GM19023 (cell line): Measurements from ENCODE around the gene AGPAT2.

Experiments
- ATAC-seq: cut with Tn5 transposase; IDR thresholded peaks from one replicate; pipeline ENCODE4 v1.9.1; 2021; ENCODE audit warnings: mild to moderate bottlenecking, moderate library complexity; ENCODE audit not compliant: unreplicated experiment

Gene AGPAT2

DNA sequence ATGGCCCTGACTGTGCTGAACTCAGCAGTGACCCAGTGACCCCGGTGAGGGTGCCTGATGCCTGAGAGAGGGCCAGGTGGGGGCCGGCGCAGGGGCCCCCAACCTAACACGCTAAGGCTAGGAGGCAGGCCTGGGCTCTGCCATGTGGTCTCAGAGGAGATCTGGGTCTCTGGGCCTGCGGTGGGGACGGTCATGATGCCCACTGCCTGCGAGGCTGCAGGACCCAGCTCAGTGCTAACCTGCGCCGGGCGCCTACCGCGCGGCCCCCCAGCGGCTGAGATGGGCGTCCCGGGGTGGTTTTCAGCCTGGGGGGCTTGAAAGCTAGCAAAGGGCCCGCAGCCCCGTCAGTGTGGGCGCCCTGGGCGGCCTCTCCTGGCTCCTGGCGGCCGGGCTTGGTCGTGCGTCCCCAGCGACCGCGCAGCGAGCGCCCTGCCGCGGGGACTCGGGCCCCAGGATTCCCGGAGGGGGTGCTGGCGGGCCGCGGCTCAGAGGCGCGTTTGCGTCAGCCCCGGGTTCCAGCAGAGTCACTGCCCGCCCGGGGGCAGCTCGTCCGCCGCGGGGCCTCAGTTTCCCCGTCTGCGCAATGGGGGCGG lies 22.1 kb downstream of the AGPAT2 start:
- no peak for ATAC-seq

DNA sequence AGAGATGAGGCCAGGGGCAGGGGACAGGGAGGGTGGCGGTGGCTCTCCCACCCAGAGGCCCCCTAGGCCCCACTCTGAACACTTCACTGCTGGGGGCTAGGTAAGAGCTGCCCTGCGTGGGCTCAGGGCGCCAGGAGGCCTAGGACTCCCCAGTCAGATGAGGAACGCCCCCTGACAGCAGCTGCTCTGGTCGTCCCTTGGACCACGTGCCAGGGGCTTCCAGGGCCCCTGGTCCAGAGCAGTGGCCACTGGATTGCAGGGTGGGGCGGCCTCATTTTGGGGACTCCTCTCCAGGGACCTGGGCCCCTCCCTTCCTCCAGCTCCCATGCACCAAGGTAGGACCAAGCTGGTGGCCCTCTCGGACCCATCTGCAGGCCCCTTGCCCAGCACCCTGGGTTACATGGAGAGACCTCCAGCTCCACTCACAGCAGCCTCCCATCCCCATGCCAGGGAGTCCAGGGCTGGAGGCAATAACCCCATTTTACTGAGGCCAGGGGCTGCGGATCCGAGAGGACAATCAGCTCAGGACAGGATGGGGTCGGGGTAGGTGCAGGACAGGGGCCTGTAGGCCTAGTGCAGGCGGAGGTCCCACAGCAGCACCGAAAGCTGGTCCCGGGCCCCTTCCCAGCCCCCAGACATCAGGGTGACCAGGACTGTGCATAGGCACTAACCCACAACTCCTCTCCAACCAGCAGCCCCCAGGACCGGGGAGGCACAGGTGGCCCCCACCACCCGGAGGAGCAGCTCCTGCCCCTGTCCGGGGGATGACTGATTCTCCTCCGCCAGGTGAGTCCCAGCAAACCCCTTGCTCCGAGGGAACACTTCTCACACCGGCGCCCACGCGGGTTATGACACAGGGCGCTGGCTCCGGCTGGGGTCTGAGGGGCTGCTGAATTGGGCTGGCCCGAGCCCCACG lies 23.0 kb downstream of the AGPAT2 start:
- no peak for ATAC-seq

DNA sequence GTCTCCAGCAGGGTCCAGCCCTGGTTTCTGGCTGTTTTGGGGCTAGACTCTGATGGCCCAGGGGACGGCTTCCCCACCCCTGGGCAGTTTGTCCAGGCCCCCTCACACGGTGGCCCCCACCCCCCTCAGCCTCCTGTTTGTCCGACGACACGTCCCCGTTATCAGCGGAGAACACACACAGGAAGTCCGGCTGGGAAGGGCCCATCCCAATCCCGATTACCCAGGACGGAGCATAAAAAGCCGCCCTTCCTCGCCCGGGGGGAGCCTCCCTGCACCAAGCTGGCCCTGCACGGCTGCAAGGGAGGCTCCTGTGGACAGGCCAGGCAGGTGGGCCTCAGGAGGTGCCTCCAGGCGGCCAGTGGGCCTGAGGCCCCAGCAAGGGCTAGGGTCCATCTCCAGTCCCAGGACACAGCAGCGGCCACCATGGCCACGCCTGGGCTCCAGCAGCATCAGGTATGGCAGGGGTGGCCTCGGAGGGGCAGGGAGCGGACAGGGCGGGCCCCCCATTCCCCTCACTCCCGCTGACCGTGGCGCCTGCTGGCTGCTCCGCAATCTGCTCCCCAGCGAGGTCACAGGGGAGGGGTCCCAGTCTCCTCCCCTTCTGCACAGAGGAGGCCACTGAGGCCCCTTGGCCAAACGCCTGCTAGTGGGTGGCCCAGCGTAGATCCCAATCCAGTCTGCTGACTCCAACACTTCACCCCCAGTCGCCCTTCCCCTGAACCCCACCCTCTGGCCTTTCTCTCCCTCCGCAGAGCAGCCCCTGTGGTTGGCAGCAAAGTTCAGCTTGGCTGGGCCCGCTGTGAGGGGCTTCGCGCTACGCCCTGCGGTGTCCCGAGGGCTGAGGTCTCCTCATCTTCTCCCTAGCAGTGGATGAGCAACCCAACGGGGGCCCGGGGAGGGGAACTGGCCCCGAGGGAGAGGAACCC lies 24.3 kb downstream of the AGPAT2 start, which contains the start of gene EGFL7:
Gene EGFL7 (plus strand): TSS at position 261 of the 926 bp plus-strand sequence. CDS start 5,367 bp downstream, outside the sequence.
- ATAC-seq: no peak

DNA sequence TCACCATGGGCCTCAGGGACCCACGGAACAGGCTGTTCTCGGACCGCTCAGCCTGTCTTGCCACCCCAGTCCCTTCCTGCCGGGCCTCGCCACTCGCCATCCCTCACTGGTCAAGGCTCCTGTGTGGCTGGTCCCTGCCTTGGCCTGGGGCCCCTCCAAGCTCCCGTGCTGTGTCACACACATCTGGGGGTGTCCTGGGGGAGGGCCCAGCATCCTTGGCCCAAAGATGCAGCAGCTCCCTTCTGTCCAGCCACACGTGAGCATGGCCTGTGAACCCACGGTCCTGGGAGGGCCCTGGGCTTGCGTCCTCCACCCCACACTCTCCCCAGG lies 25.0 kb downstream of the AGPAT2 start:
- ATAC-seq: no peak

DNA sequence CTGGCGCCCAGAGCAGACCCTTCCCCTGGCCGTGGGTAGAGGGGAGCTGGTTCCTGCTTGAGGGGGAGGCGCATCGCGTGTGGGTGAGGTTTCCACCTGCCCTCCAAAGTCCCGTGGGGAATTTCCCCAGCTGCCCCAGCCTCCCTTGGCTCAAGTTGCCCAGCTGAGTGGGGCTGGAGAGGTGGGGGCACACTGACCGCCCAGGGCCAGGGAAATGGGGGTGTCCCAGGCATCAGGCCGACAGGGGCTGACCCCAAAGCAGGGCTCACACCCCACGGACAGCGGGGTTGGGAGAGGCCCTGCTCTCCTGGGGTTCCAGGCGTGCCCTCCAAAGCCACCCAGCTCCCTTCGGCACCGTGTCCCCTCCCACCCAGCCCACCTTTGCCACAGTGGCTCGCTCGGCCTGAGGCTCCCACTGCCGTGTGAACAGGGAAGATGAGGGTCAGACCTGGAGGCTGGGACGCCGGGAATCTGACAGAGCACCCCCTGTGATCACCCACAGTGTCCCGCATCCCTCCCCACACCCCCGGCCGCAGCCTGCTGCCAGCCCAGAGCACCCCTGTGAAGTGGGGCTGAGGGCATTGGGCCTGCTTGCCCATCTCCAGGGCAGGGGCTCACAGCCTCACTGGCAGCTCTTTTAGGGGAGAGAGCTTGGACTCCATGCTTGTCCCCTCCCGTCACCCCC lies 25.5 kb downstream of the AGPAT2 start:
- ATAC-seq: no peak

DNA sequence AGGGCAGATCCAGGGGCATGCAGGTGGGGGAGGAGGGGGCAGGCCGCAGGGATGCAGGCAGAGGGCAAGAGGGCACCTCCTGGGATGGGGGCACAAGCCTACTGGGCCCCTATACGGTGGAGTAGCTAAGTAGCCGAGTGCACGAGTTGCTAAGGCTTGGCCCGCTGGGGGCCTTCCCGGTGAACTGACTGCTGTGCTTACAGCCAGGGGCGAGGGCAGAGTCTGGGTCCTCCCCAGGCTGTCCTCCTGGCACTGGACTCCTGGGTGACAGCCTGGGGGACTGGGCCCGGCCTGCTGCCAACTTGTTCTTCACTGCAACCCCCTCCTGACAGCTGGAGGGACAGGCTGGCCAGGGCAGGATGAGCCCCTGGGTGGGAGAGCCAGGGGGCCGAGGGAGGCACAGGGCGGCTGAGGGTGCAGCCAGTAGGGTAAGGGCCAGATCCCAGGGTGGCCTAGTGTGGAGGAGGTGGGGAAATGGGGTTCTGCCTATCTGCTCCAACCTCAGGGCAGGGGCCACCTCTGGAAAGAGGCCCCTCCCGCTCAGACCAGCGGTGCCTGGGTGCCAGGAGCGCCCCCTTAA lies 26.2 kb downstream of the AGPAT2 start:
- no peak for ATAC-seq

DNA sequence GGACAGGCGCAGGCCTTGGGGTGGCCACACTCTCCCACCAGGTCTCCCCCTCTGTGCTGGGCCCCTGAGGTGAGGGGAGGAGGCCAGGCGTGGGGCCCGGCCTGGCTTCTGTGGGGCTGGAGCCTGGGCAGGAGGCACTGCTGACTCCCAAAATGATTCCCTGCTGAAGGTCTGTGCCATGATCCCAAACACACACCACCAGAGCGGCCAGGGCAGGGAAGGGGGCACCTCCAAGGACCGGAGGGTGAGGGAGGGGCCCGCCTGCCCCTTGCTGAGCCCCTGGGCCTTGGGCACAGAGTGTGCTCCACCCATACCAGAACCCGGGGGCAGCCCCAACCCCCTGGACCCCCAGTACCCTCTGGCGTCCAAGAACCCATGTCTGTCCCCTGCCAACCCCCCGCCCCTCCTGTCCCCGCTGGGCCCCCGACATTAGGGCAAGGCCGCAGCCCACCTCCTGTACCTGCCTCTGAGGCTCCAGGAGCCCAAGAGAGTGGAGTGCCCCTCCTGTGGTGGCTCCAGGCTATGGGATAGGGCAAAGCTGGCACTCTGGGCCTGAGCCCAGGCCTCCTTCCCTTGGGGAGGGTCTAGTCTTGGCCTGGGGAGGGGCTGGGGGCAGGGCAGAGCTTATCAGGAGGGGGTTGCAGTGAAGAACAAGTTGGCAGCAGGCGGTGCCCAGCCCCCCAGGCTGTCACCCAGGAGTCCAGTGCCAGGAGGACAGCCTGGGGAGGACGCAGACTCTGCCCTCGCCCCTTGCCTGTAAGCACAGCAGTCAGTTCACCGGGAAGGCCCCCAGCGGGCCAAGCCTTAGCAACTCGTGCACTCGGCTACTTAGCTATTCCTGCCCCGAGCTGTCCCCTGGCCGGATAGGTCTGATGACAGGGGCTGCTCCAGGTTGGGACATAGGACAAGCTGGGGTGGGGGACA lies 27.1 kb downstream of the AGPAT2 start:
- ATAC-seq: no peak

DNA sequence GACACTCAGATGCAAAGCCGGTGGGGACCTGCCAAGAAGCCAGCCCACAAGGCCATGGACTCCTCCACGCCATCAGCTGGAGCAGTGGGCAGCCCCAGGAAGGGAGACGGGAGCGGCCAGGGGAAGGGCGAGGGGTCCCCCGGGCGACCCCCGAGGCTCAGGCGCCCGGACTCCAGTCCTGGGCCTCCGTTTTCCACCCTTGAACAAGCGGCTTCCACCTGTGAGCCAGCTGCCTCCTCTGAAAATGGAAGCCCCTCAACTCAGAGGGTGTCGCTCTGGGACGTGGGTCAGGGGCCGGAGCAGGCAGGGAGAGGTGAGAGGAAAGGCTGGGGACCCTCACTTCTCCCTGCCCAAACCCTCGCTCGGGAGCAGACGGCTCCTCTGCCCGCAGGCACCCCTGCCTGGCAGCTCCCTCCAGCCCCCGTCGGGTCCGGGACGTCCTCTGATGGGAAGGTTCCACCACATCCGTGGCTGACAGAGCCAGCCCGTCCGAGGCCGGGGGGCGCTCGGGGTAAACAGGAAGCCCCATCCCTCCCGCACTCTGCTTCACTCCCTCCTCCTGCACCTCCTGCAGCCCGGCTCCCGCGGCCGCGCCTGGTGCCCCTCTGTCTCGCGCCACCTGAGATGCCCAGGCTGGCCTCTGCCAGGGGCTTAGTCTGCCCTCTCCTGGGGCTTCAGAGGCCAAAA lies 28.3 kb downstream of the AGPAT2 start:
- no peak for ATAC-seq

DNA sequence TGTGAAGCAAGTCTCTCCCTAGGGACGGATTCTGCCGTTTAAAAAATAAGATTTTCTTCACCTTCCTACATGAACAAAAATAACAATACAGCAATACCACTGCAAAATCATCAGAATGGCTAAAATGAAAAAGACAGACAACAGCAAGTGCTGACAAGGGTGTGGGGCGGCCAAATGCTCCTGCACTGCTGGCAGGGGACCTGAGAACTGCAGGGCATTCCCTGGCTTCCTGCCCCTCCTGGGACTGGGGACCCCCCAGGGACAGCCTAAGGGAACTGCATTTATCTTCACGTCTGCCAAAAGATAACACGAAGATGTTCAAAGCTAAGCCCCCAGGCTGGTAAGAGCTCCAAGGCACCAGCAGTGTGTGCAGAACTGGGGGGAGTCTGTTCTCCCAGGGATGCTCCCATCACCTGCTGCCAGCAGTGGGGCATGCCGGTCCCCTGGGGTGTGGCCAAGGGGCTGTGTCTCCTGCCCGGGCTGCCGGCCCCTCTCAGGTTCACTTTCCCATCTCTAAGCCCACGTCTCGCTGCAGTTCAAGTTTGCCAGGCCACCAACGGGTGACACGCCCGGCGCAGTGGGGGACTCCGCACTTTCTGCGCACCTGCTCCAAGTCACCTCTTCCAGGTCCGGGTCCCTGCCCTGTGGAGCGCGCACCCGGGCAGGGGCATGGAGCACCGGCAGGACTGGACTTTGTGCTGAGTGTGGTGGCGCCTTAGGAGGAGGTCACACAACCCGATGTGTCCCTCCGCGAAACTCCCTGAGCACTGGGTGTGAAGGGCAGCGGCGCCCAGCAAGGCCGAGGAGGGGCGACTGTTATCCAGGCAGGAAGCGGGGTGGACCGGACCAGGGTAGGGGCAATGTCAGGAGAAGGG lies 29.0 kb downstream of the AGPAT2 start:
- ATAC-seq: no peak

DNA sequence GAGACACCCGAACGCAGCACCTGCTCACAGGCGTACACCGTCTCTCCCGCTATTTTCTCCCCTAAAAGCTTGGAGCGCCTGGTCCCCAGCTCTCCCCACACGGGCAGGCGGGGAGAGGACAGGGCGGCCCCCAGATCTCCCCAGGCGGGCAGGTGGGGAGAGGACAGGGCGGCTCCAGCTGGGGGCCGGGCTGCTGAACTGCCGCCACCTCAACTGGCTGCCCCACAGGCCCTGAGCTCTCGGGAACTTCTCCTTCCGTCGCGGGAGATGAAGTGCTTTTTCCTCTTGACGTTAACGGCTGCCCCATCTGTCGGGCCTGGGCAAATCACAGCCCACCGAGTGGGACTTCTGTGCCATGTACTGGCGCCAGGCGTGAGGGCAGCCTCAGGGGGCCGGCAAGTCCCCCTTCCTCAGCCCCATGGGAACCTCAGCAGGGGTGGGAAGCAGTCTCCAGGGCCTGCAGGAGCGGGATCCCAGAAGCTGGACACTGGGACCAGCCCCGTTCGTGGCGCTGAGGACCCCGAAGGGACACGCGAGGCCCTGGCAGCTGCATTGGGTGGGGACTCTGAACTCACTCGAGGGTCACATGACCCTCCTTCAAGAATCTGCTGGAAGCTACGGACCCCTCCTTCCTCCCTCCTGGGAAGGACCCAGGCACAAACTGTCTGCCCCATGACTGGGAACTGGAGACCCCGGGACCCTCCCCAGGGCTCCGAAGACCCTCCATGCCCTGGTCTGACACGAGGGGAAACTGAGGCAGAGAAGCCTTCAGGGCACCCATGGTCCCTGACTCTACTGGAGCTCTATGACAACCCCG lies 30.3 kb downstream of the AGPAT2 start:
- no peak for ATAC-seq

DNA sequence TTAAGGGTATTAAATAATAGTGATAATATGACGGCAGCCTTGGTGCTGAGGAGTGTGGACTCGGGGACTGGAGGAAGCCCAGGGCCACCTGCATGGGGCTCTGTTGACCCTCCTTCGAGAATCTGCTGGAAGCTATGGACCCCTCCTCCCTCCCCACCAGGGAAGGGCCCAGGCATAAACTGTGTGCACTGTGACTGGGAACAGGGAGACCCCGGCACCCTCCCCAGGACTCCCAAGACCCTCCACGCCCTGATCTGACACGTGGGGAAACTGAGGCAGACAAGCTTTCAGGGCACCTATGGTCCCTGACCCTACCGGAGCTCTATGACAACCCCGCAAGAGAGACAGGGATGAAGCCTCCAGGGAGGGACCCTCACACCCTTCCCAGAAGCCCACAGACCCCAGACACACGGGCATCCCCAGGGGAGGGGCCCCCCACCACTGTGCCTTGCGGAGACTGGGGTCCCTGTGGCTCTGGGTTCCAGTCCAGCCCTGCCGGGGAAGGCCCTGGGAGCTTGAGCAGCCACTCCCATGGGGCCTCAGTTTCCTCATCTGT lies 31.0 kb downstream of the AGPAT2 start:
- ATAC-seq: no peak

DNA sequence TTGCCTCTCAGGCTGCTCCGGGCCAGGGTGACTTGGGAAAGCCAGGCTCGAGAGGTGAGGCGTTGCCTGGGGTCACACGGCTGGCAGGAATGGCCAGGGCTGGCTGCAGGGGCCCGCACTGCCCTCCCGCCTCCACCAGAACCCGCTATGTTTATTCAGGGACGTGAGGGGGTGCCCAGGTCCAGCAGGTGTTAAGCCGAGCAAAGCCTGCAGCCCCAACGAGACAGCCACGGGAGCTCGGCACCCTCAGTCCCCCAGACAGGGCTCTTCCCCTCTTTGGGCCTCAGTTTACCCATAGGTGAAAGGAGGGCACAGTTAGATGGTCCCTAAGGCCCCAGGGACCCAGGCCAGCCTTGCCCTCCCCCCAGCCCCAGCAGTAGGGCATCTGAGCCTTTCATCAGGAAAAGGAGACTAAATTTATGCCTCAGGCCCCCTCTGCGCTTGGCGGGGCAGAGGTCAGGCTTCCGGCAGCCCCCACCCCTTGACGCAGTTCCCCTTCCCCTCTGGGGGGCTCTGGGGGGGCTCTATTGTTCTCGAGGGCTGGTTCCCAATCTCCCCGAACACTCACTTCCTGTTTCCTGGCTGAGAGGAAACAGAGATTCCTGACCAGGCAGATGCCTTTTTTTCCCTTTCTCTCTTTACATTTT lies 31.6 kb downstream of the AGPAT2 start:
- no peak for ATAC-seq

DNA sequence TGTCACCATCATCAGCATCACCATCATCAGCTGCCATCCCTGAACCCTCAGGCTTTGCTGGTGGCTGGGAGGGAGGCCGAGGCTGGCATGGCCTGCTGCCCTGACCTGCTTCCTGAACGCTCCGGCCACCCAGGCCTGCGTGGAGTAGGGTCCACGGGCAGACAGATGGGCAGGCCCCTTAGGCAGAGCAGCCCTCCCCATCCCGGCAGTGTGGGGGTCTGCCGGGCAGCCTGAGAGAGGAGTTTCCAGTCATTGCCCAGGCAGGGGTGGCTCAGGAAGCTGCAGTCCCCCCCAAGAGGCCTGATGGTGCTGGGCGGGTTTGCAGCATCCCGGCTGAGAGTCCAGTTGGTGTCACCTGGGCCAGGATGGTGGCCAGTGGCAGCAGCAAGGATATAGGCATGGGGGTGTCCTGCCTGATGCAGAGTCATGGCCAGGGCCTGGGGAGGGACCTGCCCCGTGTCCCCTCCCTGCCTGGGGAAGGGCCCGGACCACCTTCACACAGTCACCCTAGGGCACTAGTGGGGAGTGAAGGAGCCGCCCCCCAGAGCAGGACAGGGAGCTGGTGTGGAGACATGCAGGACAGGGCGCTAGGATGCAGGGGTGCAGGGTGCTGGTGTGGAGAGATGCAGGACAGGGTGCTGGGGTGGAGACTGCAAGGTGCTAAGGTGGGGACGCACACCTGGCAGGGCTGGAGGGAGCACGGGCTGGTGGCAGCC lies 32.3 kb downstream of the AGPAT2 start:
- no peak for ATAC-seq

DNA sequence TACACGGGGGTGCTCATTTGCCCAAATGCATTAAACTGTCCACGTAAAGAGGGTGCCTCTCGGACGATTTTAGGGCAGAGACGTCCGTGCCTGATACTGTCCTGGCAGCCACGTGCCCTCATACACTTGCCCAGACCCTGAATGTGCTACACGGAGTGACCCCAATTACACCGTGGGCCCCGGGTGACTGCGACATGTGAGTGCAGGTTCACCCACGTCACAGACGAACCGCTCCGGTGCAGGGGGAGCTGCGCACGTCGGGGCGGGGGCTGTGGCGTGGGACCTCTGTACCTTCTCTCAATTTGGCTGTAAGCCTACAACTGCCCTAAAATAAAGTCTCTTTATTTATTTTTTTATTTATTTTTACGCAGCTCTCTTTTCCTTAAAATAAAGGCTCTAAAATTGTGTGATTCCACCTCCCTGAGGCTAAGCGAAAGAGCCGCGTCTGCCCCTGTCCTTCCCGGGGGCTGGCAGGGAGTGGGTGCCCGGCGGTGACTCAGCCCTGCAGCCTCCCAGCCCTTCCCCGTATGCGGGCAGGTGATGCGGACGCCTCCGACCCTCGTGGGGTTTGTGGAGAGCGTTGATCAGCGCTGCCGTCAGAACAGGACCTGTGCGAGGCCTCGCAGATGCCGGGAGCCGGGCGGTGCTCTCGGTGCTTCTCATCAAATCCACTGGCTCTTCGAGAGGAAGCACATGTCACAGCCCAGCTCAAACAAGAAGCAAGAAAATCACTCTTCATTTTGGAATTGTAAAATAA lies 33.8 kb downstream of the AGPAT2 start:
- ATAC-seq: no peak

DNA sequence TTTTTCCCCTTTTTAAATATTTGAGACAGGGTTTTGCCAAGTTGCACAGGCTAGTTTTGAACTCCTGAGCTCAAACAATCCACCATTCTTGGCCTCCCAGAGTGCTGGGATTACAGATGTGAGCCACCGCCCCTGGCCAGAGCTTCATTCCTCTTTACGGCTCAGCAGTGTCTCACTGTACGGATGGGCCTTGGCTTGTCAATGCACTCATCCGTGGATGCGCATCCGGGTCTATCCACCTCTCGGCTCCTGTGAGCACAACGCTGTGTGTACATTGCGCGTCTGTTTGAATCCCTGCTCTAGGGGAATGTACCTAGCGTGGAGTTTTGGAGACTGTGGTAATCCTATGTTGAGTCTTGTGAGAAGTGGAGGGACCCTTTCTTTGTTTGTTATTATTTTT lies 35.4 kb downstream of the AGPAT2 start:
- no peak for ATAC-seq
